Measurements from ENCODE around the gene PRSS57.

The PRSS57 gene

DNA sequence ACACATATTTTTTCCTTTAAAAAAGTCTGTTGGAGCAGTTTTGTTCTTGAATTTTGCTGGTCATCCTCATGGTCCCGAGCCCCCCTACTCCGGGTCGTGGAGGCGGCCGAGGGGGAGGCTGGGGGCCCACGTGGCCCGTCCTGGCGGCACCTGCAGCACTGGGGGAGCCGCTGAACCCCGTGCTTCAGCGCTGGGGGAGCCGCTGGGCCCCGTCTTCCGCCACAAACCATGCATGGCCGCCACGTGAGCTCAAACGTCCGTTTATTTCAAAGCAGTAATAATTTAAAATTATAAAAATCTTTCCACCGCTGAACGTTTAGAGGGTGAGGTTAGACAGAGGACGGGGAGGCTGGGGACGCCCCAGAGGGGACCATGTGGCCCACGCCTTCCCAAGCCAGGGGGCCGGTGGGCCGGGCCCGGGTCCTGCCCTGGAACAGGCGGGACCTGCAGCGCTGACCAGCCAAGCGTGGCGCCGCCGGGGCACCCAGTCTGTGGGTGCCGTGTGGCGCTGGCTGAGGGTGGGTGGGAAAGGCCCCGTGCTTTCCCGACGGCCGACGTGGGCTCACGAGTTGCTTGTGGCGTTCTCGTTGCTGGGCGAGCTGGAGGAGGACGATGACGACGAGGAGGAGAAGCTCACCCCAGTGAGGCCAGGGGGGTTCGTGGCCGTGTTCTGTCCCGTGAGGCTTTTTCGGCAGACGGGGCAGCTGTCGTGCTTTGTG is 47.5 kb downstream of the PRSS57 start:
- H3K27me3 ChIP-seq (ENCODE audit: control insufficient read depth, insufficient read depth, low read length) = no peaks in the 10 kb centered on the region
- H3K4me1 ChIP-seq (ENCODE audit: control insufficient read depth, insufficient read depth, low read length) = no peaks in the 10 kb centered on the region
- H3K9me3 ChIP-seq (ENCODE audit: control insufficient read depth, insufficient read depth, low read length) = no peaks in the 10 kb centered on the region
- no peak overlapping the region for H3K4me3 ChIP-seq (ENCODE audit: low read depth, low read length)
- no peak overlapping the region for H3K27ac ChIP-seq (ENCODE audit: low read depth, low read length)
- no peak overlapping the region for H3K9ac ChIP-seq (ENCODE audit: low read depth, low read length)
- peaks cover 69% of the 10 kb centered on the region for H3K36me3 ChIP-seq (ENCODE audit: control insufficient read depth, insufficient read depth, low read length)

DNA sequence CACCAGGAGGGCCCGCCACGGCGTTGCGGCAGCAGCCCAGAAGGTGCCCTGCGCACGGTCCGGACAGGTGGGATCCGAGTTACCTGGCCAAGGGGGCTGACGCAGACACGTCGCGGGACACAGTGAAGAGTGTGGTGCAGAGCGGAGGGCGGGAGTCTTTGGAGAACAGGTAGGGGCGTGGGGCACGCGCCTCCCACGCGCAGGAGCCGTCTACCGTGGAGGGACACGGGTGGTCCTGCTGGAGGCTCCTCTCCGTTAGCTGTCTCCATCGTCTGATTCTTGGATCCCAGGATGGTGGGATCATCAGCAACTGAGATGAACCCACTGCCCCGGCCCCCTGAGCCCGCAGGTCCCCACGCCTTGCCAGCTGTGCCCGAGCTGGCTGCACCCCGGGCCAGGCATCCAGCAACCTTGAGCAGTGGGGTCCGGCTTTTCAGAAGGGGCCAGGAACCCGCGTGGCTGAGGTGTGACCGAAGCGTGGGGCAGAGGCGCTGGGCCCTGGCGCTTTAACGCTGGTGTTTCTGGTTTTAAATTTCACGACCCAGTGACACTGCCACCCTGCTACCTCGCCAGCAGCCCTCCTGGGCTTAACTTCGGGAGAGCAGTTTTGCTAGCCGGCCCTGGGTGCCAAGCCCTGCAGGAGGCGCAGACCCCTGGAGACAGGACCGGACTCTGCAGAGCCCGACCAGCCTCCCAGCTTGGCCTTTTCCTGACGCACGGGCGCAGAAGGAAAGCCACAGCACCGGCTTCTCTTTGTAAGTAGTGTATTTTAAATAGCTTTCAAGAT is 48.3 kb downstream of the PRSS57 start:
- Histone ChIP-seq H3K36me3 (ENCODE audit: control insufficient read depth, insufficient read depth, low read length) (peaks cover 63% of the 10 kb centered on the region), H3K9ac (ENCODE audit: low read depth, low read length) (no peak overlapping the region), H3K4me3 (ENCODE audit: low read depth, low read length) (no peak overlapping the region), H3K9me3 (ENCODE audit: control insufficient read depth, insufficient read depth, low read length) (no peaks in the 10 kb centered on the region), H3K27me3 (ENCODE audit: control insufficient read depth, insufficient read depth, low read length) (no peaks in the 10 kb centered on the region), H3K27ac (ENCODE audit: low read depth, low read length) (no peak overlapping the region), H3K4me1 (ENCODE audit: control insufficient read depth, insufficient read depth, low read length) (no peaks in the 10 kb centered on the region)

DNA sequence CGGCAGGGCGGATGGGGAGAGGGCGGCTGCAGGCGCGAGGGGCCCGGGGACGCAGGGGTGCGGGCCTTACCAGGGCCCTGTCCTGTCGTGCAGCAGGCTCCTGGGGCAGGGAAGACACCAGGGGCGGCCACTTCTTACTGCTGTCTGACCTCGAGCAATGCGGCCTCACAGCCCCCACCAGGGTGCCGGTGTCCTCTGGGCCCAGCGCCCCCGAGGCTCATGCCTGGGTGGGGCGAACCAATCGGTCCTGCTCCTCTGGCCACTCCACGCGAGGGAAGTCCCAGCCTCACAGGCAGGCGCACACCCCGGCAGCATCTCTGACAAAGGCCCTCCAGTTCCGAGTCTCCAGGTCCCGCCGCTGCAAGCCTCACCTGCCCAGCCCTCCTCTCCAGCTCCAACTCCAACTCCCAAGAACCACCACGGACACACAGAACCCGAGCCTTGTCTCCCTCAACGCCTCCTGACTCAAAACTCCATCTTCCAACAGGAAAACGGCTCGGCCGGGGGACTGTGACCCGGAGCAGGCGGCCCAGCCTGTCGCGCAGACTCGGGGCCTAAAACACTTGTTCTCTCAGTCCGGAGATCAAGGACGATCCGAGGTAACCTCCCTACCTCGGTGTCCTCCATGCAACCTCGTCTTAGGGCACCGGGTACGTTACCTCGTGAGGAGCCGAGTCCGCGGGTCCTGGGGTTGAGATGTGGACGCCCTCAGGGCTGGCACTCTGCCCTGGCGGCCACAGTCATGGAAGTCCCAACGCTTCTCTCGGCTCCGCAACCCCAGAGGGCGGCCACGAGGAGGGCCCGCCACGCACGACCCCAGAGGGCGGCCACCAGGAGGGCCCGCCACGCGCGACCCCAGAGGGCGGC is 49.1 kb downstream of the PRSS57 start:
- Histone ChIP-seq H3K27ac (ENCODE audit: low read depth, low read length) (no peak overlapping the region), H3K4me3 (ENCODE audit: low read depth, low read length) (no peak overlapping the region)

DNA sequence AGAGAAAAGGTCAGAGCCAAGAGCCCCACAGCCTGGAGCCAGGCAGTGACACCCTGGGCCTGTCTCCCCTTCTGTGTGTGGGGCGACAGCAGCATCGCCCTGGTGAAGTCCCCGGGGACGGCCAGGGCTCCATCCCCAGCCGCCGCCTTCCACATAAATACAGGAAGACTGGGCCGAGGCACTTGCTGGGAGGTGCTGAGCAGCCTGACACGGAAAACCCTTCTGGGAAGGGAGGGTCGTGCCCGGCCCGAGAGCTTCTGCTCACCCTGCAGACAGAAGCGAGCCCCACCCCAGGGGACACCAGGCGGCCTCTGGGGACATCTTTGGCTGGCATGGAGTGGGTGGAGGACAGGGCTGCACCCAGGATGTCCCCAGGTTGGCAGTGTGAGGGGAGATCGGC is 50.5 kb downstream of the PRSS57 start:
- no peak overlapping the region for H3K9ac ChIP-seq (ENCODE audit: low read depth, low read length)
- H3K4me1 ChIP-seq (ENCODE audit: control insufficient read depth, insufficient read depth, low read length) = no peaks in the 10 kb centered on the region
- no peak overlapping the region for H3K27ac ChIP-seq (ENCODE audit: low read depth, low read length)
- H3K4me3 ChIP-seq (ENCODE audit: low read depth, low read length) = no peak overlapping the region
- H3K27me3 ChIP-seq (ENCODE audit: control insufficient read depth, insufficient read depth, low read length) = no peaks in the 10 kb centered on the region
- H3K36me3 ChIP-seq (ENCODE audit: control insufficient read depth, insufficient read depth, low read length) = peaks cover 47% of the 10 kb centered on the region
- no peaks in the 10 kb centered on the region for H3K9me3 ChIP-seq (ENCODE audit: control insufficient read depth, insufficient read depth, low read length)

More for the DNA sequence above, 49.1 kb downstream of the PRSS57 start:
- no peak overlapping the region for H3K9ac ChIP-seq (ENCODE audit: low read depth, low read length)
- H3K27me3 ChIP-seq (ENCODE audit: control insufficient read depth, insufficient read depth, low read length) = no peaks in the 10 kb centered on the region
- H3K9me3 ChIP-seq (ENCODE audit: control insufficient read depth, insufficient read depth, low read length) = no peaks in the 10 kb centered on the region
- no peaks in the 10 kb centered on the region for H3K4me1 ChIP-seq (ENCODE audit: control insufficient read depth, insufficient read depth, low read length)
- H3K36me3 ChIP-seq (ENCODE audit: control insufficient read depth, insufficient read depth, low read length) = peaks cover 56% of the 10 kb centered on the region

DNA sequence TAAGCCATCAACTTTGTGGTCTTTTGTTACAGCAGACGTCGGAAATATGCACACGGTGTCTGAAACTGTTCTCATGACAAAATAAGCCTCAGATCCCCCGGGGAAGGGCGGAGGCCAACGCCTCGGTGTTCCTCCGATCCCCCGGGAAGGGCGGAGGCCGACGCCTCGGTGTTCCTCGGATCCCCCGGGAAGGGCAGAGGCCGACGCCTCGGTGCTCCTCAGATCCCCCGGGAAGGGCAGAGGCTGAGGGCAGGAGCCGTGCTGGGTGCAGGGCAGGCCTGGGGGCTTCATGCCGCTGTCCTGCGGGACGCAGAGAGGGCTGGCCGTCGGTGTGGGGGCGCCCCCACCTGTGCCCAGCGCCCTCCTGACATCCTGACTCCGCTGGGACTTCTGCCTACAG is 50.9 kb downstream of the PRSS57 start:
- Histone ChIP-seq H3K36me3 (ENCODE audit: control insufficient read depth, insufficient read depth, low read length) (peaks cover 43% of the 10 kb centered on the region), H3K4me3 (ENCODE audit: low read depth, low read length) (no peak overlapping the region), H3K27ac (ENCODE audit: low read depth, low read length) (no peak overlapping the region), H3K9ac (ENCODE audit: low read depth, low read length) (no peak overlapping the region), H3K27me3 (ENCODE audit: control insufficient read depth, insufficient read depth, low read length) (no peaks in the 10 kb centered on the region; the same call in 1 of the 2 replicates), H3K9me3 (ENCODE audit: control insufficient read depth, insufficient read depth, low read length) (no peaks in the 10 kb centered on the region), H3K4me1 (ENCODE audit: control insufficient read depth, insufficient read depth, low read length) (no peaks in the 10 kb centered on the region)

DNA sequence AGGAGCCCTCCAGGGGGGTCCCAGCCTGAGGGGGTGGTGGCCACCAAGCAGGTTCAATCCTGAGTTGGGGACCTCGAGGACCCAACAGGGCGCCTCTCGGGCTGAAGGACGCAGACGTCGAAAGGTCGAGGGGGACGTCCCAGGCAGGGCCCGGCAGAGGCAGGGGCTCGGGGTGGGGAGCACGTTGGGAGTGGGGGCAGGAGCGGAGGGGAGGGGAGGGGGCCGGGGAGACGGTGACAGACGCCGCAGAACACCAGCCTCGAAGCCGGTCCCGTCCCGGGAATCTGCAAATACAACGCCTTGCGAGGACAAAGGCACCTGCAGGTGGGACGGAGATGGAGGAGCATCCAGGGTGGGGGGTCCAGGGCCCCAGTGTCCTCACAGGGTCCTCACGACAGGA is 51.5 kb downstream of the PRSS57 start:
- Histone ChIP-seq H3K4me1 (ENCODE audit: control insufficient read depth, insufficient read depth, low read length) (peaks cover 2% of the 10 kb centered on the region; the same call in 1 of the 2 replicates), H3K27me3 (ENCODE audit: control insufficient read depth, insufficient read depth, low read length) (peaks cover 6% of the 10 kb centered on the region), H3K4me3 (ENCODE audit: low read depth, low read length) (no peak overlapping the region), H3K27ac (ENCODE audit: low read depth, low read length) (no peak overlapping the region), H3K36me3 (ENCODE audit: control insufficient read depth, insufficient read depth, low read length) (peaks cover 37% of the 10 kb centered on the region), H3K9ac (ENCODE audit: low read depth, low read length) (no peak overlapping the region), H3K9me3 (ENCODE audit: control insufficient read depth, insufficient read depth, low read length) (no peaks in the 10 kb centered on the region)

DNA sequence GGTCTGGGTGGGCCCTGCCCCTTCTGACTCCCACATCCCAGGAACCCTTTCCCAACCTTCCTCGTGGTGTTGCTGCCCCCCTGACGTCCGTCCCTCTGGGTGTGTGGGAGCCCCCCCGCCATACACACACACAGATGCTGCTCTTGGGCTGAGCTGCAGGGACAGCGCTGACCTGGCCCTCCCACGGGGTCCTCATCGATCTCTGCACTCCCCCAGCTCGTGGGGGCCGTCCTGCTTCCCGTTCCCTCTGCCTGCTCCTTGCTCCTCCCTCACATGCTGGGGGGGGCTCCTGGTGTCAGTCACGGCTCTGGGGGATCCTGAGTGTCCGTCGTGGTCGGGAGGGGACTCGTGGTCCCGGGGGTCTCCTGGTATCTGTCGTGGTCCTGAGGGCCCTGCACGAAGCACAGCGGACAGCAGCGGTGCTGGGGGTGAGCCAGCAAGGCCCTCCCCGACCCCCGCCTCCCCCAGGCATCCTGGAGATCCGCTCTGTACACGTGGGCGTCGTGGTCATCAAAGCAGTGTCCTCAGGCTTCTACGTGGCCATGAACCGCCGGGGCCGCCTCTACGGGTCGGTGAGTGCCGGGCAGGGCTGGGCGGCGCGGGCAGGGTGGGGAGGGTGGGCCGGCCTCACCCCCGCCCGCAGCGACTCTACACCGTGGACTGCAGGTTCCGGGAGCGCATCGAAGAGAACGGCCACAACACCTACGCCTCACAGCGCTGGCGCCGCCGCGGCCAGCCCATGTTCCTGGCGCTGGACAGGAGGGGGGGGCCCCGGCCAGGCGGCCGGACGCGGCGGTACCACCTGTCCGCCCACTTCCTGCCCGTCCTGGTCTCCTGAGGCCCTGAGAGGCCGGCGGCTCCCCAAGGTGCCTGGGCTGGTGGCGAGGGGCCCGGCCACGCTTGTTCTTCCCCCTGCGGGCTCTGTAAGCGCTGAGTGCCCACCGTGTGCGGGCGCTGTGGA is 52.2 kb downstream of the PRSS57 start:
- Histone ChIP-seq H3K9me3 (ENCODE audit: control insufficient read depth, insufficient read depth, low read length) (no peaks in the 10 kb centered on the region), H3K27ac (ENCODE audit: low read depth, low read length) (no peak overlapping the region), H3K36me3 (ENCODE audit: control insufficient read depth, insufficient read depth, low read length) (peaks cover 31% of the 10 kb centered on the region), H3K4me3 (ENCODE audit: low read depth, low read length) (no peak overlapping the region), H3K4me1 (ENCODE audit: control insufficient read depth, insufficient read depth, low read length) (peaks cover 2% of the 10 kb centered on the region; the same call in 1 of the 2 replicates), H3K9ac (ENCODE audit: low read depth, low read length) (no peak overlapping the region), H3K27me3 (ENCODE audit: control insufficient read depth, insufficient read depth, low read length) (peaks cover 13% of the 10 kb centered on the region)

DNA sequence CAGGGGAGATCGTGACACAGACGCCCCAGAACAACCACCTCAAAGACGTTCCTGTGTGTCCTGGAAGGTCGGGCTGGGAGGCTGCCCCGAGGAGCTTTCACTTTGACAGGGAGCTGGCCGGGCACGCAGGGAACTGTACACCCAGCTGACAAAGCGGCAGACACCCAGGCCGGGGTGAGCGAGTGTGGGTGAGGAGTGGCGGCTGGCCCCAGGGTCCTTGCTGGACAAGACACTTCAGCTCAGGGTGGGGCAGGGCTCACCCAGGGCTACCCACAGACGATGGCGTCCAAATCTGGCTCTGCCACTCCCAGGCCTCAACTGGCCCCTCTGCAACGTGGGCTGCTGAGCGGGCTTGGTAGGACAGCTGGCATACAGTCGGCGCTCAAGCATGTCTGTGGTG is 53.5 kb downstream of the PRSS57 start:
- Histone ChIP-seq H3K4me3 (ENCODE audit: low read depth, low read length) (no peak overlapping the region), H3K27me3 (ENCODE audit: control insufficient read depth, insufficient read depth, low read length) (peaks cover 15% of the 10 kb centered on the region), H3K9ac (ENCODE audit: low read depth, low read length) (no peak overlapping the region), H3K4me1 (ENCODE audit: control insufficient read depth, insufficient read depth, low read length) (peaks cover 2% of the 10 kb centered on the region; the same call in 1 of the 2 replicates), H3K9me3 (ENCODE audit: control insufficient read depth, insufficient read depth, low read length) (no peaks in the 10 kb centered on the region), H3K27ac (ENCODE audit: low read depth, low read length) (no peak overlapping the region), H3K36me3 (ENCODE audit: control insufficient read depth, insufficient read depth, low read length) (peaks cover 18% of the 10 kb centered on the region)

DNA sequence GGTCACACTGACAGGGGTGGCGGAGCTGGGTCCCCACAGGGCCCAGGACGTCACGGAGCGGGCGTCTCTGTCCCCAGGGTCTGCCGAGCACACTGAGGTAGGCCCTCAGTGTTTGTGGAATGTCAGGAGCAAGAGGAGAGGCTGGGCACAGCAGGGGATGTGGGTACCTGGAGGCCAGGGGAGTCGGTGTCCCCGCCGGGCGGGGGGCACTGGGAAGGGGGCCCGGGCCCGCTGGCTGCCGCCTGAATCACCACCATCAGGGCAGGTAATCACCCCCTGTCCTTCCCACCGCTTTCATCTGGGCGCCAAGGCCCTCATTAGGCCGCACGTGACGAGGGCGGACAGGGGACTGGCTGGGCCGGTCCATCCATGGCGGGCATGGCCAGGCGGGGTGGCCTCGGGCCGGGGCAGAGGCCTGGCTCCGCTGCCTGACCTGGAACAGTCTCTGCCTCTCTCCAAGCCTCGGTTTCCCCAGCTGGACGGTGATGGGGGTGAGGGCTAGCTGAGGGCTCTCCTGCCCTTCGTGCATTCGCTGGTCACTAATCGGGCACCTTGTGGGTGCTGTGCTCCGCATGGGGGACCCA is 54.6 kb downstream of the PRSS57 start:
- Histone ChIP-seq H3K27ac (ENCODE audit: low read depth, low read length) (no peak overlapping the region), H3K4me3 (ENCODE audit: low read depth, low read length) (no peak overlapping the region), H3K36me3 (ENCODE audit: control insufficient read depth, insufficient read depth, low read length) (peaks cover 8% of the 10 kb centered on the region), H3K4me1 (ENCODE audit: control insufficient read depth, insufficient read depth, low read length) (peaks cover 2% of the 10 kb centered on the region; the same call in 1 of the 2 replicates), H3K27me3 (ENCODE audit: control insufficient read depth, insufficient read depth, low read length) (peaks cover 15% of the 10 kb centered on the region), H3K9me3 (ENCODE audit: control insufficient read depth, insufficient read depth, low read length) (no peaks in the 10 kb centered on the region), H3K9ac (ENCODE audit: low read depth, low read length) (no peak overlapping the region)

DNA sequence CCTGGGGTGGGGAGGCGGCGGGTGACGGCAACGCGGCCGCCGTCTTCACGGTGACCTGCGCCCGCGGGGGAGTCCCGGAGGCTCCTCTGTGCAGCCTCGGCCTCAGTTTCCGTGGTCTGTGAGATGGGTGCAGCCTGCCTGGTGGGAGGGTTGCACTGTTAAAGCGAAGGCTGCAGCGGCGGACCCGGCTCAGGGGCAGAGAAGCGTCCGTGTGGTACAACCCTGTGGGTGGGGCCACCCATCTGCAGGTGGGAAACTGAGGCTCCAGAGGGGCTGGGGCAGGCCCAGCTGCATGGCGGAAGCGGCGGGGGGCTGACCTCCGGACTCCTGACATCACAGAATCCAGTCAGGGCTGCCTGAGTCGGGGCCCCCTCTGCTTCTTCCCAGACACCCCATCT is 55.1 kb downstream of the PRSS57 start:
- Histone ChIP-seq H3K27ac (ENCODE audit: low read depth, low read length) (no peak overlapping the region), H3K4me3 (ENCODE audit: low read depth, low read length) (peak overlapping the region; percentile 48; the same call in 1 of the 2 replicates), H3K36me3 (ENCODE audit: control insufficient read depth, insufficient read depth, low read length) (peaks cover 6% of the 10 kb centered on the region), H3K27me3 (ENCODE audit: control insufficient read depth, insufficient read depth, low read length) (peaks cover 15% of the 10 kb centered on the region), H3K9ac (ENCODE audit: low read depth, low read length) (no peak overlapping the region), H3K4me1 (ENCODE audit: control insufficient read depth, insufficient read depth, low read length) (peaks cover 2% of the 10 kb centered on the region; the same call in 1 of the 2 replicates), H3K9me3 (ENCODE audit: control insufficient read depth, insufficient read depth, low read length) (no peaks in the 10 kb centered on the region)

Data from HUES48 (cell line).